ENCODE results near the gene A1CF. TPM values are rescaled to one million over a fixed set of nuclear protein-coding genes. Genes with fewer than 3 reads are reported as not detected.

Gene A1CF
- total and polyA plus RNA-seq, 2 experiments from 2014 or later, result not detected

- Histone ChIP-seq H3K9ac (no peak overlapping the region), H3K4me1 (ENCODE audit: insufficient read depth) (no peaks in the 10 kb centered on the region), H3K4me3 (no peak overlapping the region), H3F3A (ENCODE audit: insufficient read depth) (no peaks in the 10 kb centered on the region), H3K4me2 (ENCODE audit: unreplicated experiment) (no peak overlapping the region), H3K27ac (no peak overlapping the region), H4K20me1 (ENCODE audit: insufficient read depth) (no peaks in the 10 kb centered on the region), H3K36me3 (ENCODE audit: low read depth) (no peaks in the 10 kb centered on the region), H3K27me3 (replicated peaks; ENCODE audit: insufficient read depth) (peaks cover 4% of the 10 kb centered on the region; the same call in 1 of the 2 replicates), H2AFZ (no peak overlapping the region), H3K9me2 (ENCODE audit: insufficient read depth) (no peaks in the 10 kb centered on the region), H3K79me2 (ENCODE audit: insufficient read depth) (no peaks in the 10 kb centered on the region), H3K9me3 (ENCODE audit: low read depth) (no peaks in the 10 kb centered on the region)
- 77 to 91% methylated on average over 2 of the region's 2 CpGs for whole genome bisulfite sequencing, 2 experiments (ENCODE audit: low coverage in 1 of 2, low lambda C conversion rate in 2 of 2, missing lambda C conversion rate in 2 of 2)
- DNase-seq, result no peak
- in situ Hi-C loops (cut with MboI), result no loop called here
- TF ChIP-seq EZH2 (IDR thresholded peaks at IDR 0.05; ENCODE audit: insufficient read depth, poor library complexity, severe bottlenecking) (no peak), EZH2phosphoT487 (IDR thresholded peaks at IDR 0.05; ENCODE audit: insufficient read depth, low read depth) (no peak)
Measured at GRCh38 chr10:50876429-50876828, 9.0 kb downstream of the A1CF start.

GRCh38 chr10:50874723-50875122 lies 10.7 kb downstream of the A1CF start:
- no peak overlapping the region for H3K4me3 ChIP-seq
- H3K4me2 ChIP-seq (ENCODE audit: unreplicated experiment), result no peak overlapping the region
- H3K79me2 ChIP-seq (ENCODE audit: insufficient read depth), result no peaks in the 10 kb centered on the region
- peaks cover 4% of the 10 kb centered on the region for H3K27me3 ChIP-seq (replicated peaks; ENCODE audit: insufficient read depth)
- 63 to 72% methylated on average over 5 of the region's 5 CpGs for WGBS, 2 experiments (ENCODE audit: low coverage in 1 of 2, low lambda C conversion rate in 2 of 2, missing lambda C conversion rate in 2 of 2)
- no peak overlapping the region for H3K9ac ChIP-seq
- no peaks in the 10 kb centered on the region for H3K9me2 ChIP-seq (ENCODE audit: insufficient read depth)
- H3K36me3 ChIP-seq (ENCODE audit: low read depth), result no peaks in the 10 kb centered on the region
- no peaks in the 10 kb centered on the region for H3K4me1 ChIP-seq (ENCODE audit: insufficient read depth)
- in situ Hi-C loops (cut with MboI), result no loop called here
- H3K9me3 ChIP-seq (ENCODE audit: low read depth), result no peaks in the 10 kb centered on the region
- no peak overlapping the region for H2AFZ ChIP-seq
- H3F3A ChIP-seq (ENCODE audit: insufficient read depth), result no peaks in the 10 kb centered on the region
- no peak overlapping the region for H3K27ac ChIP-seq
- no peak for DNase-seq
- TF ChIP-seq EZH2 (IDR thresholded peaks at IDR 0.05; ENCODE audit: insufficient read depth, poor library complexity, severe bottlenecking) (no peak), EZH2phosphoT487 (IDR thresholded peaks at IDR 0.05; ENCODE audit: insufficient read depth, low read depth) (no peak)
- no peaks in the 10 kb centered on the region for H4K20me1 ChIP-seq (ENCODE audit: insufficient read depth)

GRCh38 chr10:50866317-50866716 lies 19.1 kb downstream of the A1CF start:
- no peak overlapping the region for H3K4me2 ChIP-seq (ENCODE audit: unreplicated experiment)
- TF ChIP-seq EZH2phosphoT487 (IDR thresholded peaks at IDR 0.05; ENCODE audit: insufficient read depth, low read depth) (no peak), EZH2 (IDR thresholded peaks at IDR 0.05; ENCODE audit: insufficient read depth, poor library complexity, severe bottlenecking) (no peak)
- H3F3A ChIP-seq (ENCODE audit: insufficient read depth), result no peaks in the 10 kb centered on the region
- no peak overlapping the region for H3K9ac ChIP-seq
- H4K20me1 ChIP-seq (ENCODE audit: insufficient read depth), result no peaks in the 10 kb centered on the region
- no peaks in the 10 kb centered on the region for H3K36me3 ChIP-seq (ENCODE audit: low read depth)
- no peak overlapping the region for H2AFZ ChIP-seq
- no peak for DNase-seq
- no peak overlapping the region for H3K4me3 ChIP-seq
- no peaks in the 10 kb centered on the region for H3K4me1 ChIP-seq (ENCODE audit: insufficient read depth)
- H3K9me2 ChIP-seq (ENCODE audit: insufficient read depth), result no peaks in the 10 kb centered on the region
- H3K27me3 ChIP-seq (replicated peaks; ENCODE audit: insufficient read depth), result peaks cover 32% of the 10 kb centered on the region
- no peaks in the 10 kb centered on the region for H3K79me2 ChIP-seq (ENCODE audit: insufficient read depth)
- no peak overlapping the region for H3K27ac ChIP-seq
- in situ Hi-C loops (cut with MboI), result no loop called here
- no peaks in the 10 kb centered on the region for H3K9me3 ChIP-seq (ENCODE audit: low read depth)
- WGBS, 2 experiments (ENCODE audit: low coverage in 1 of 2, low lambda C conversion rate in 2 of 2, missing lambda C conversion rate in 2 of 2), result 47 to 51% methylated on average over 2 of the region's 2 CpGs

GRCh38 chr10:50862719-50863118 lies 22.7 kb downstream of the A1CF start:
- no peaks in the 10 kb centered on the region for H3K4me1 ChIP-seq (ENCODE audit: insufficient read depth)
- H3K36me3 ChIP-seq (ENCODE audit: low read depth), result no peaks in the 10 kb centered on the region
- no peak for TF ChIP-seq EZH2 (IDR thresholded peaks at IDR 0.05; ENCODE audit: insufficient read depth, poor library complexity, severe bottlenecking)
- no peak for TF ChIP-seq EZH2phosphoT487 (IDR thresholded peaks at IDR 0.05; ENCODE audit: insufficient read depth, low read depth)
- H3K9ac ChIP-seq, result no peak overlapping the region
- no peak overlapping the region for H3K27ac ChIP-seq
- no peaks in the 10 kb centered on the region for H3F3A ChIP-seq (ENCODE audit: insufficient read depth)
- no peak overlapping the region for H3K4me2 ChIP-seq (ENCODE audit: unreplicated experiment)
- DNase-seq, result no peak
- no peak overlapping the region for H3K4me3 ChIP-seq
- no peaks in the 10 kb centered on the region for H3K79me2 ChIP-seq (ENCODE audit: insufficient read depth)
- no peaks in the 10 kb centered on the region for H3K9me2 ChIP-seq (ENCODE audit: insufficient read depth)
- H2AFZ ChIP-seq, result no peak overlapping the region
- no peaks in the 10 kb centered on the region for H4K20me1 ChIP-seq (ENCODE audit: insufficient read depth)
- H3K9me3 ChIP-seq (ENCODE audit: low read depth), result no peaks in the 10 kb centered on the region
- in situ Hi-C loops (cut with MboI), result no loop called here
- H3K27me3 ChIP-seq (replicated peaks; ENCODE audit: insufficient read depth), result peaks cover 24% of the 10 kb centered on the region
- 55 to 58% methylated on average over 3 of the region's 3 CpGs for WGBS, 2 experiments (ENCODE audit: low coverage in 1 of 2, low lambda C conversion rate in 2 of 2, missing lambda C conversion rate in 2 of 2)

- no peaks in the 10 kb centered on the region for H3K4me1 ChIP-seq (ENCODE audit: insufficient read depth)
- TF ChIP-seq EZH2phosphoT487 (IDR thresholded peaks at IDR 0.05; ENCODE audit: insufficient read depth, low read depth) (no peak), EZH2 (IDR thresholded peaks at IDR 0.05; ENCODE audit: insufficient read depth, poor library complexity, severe bottlenecking) (no peak)
- H3F3A ChIP-seq (ENCODE audit: insufficient read depth), result no peaks in the 10 kb centered on the region
- no peaks in the 10 kb centered on the region for H3K9me3 ChIP-seq (ENCODE audit: low read depth)
- no peaks in the 10 kb centered on the region for H3K9me2 ChIP-seq (ENCODE audit: insufficient read depth)
- H3K27ac ChIP-seq, result no peak overlapping the region
- in situ Hi-C loops (cut with MboI), result no loop called here
- no peaks in the 10 kb centered on the region for H3K79me2 ChIP-seq (ENCODE audit: insufficient read depth)
- no peak overlapping the region for H3K9ac ChIP-seq
- no peak overlapping the region for H3K4me3 ChIP-seq
- no peak overlapping the region for H3K4me2 ChIP-seq (ENCODE audit: unreplicated experiment)
- no peak for DNase-seq
- no peak overlapping the region for H2AFZ ChIP-seq
- no peaks in the 10 kb centered on the region for H3K36me3 ChIP-seq (ENCODE audit: low read depth)
- peaks cover 21% of the 10 kb centered on the region for H3K27me3 ChIP-seq (replicated peaks; ENCODE audit: insufficient read depth)
- no peaks in the 10 kb centered on the region for H4K20me1 ChIP-seq (ENCODE audit: insufficient read depth)
Measured at GRCh38 chr10:50861370-50861769, 24.1 kb downstream of the A1CF start.

Data from GM23248 (cell line).